ENCODE measurements around the gene COL27A1.

- TF ChIP-seq CTCF (IDR thresholded peaks at IDR 0.05) = no peak
- TF ChIP-seq POLR2A (IDR thresholded peaks at IDR 0.05) = no peak
- no peak for TF ChIP-seq POLR2AphosphoS5 (IDR thresholded peaks at IDR 0.05)
These were observed 13.1 kb downstream of the COL27A1 start for GRCh38 chr9:114168281-114169028.
